Tibial artery (tissue), 4 donors: ENCODE results near the gene TCP11L2.
"Not testable (repeated sequence)": the region's sequence is repeated elsewhere in the genome, so short reads cannot be mapped to it uniquely, and the experiment has no call there.

ENCODE experiments used
- DNase-seq, 2 donors: peaks; one replicate each; pipeline ENCODE4 v3.0.0-alpha.2; 2019
- H3K27ac ChIP-seq, 2 donors: fragments of 200-600 bp; sonication (generic) in 1 of 2; 1 replicate in 1 of 2; 2 replicates in 1 of 2; pipeline ENCODE4 v1.5.1; 2018 to 2019; ENCODE audit warnings: mild to moderate bottlenecking in 1 of 2
- H3K27me3 ChIP-seq, 2 donors: fragments of 200-600 bp; sonication (generic) in 1 of 2; one replicate each; pipeline versions ENCODE4 v1.5.1 to v1.6.0; 2016 to 2019
- H3K36me3 ChIP-seq, 3 donors: fragments of 200-600 bp; sonication (generic) in 2 of 3; one replicate each; pipeline ENCODE4 v1.5.1; 2016 to 2019; ENCODE audit warnings: mild to moderate bottlenecking in 2 of 3
- H3K4me1 ChIP-seq, 4 donors: fragments of 200-600 bp; sonication (generic) in 2 of 4; 1 replicate in 3 of 4; 2 replicates in 1 of 4; pipeline ENCODE4 v1.5.1; 2016 to 2019
- H3K4me3 ChIP-seq, 2 donors: fragments of 200-600 bp; sonication (generic) in 1 of 2; 1 replicate in 1 of 2; 2 replicates in 1 of 2; pipeline ENCODE4 v1.5.1; 2018 to 2019; ENCODE audit warnings: mild to moderate bottlenecking in 2 of 2
- H3K9me3 ChIP-seq, 3 donors: fragments of 200-600 bp; sonication (generic) in 1 of 3; one replicate each; pipeline ENCODE4 v1.5.1; 2016 to 2019
- CTCF ChIP-seq, 2 experiments: fragments of 200-600 bp in 1 of 2; fragments of 450-650 bp in 1 of 2; IDR thresholded peaks; one replicate each; pipeline ENCODE4 v1.5.1; 2017 to 2019; ENCODE audit warnings: antibody characterized with exemption in 2 of 2, mild to moderate bottlenecking in 1 of 2, moderate library complexity in 1 of 2
- intact Hi-C: fragments of 100-400 bp; cut with DNase I; formaldehyde crosslinking; loops from one replicate; pipeline ENCODE4 v1.15.0; 2023; ENCODE audit warnings: low total_unique reads

TCP11L2 gene

DNA sequence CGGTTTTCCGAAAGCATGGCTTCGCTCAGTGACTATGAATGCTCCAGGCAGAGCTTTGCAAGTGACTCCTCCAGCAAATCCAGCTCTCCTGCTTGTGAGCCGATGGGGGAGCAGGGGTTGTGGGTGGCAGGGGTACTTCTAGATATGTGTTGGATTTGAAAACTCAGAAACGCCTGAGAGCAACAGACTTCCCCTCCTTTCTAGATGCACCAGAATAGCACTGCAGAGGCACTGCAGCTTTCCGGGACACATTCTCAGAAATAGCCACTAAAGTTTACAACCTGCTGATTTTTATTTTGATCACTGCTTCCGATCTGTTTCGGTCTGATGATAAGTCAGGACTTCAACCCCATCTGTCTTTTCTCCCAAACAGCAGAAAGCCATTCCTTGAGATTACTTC lies 8.6 kb downstream of the TCP11L2 start:
- no peak for TF ChIP-seq CTCF (IDR thresholded peaks at IDR 0.05)
- no peaks in the 10 kb centered on the region for H3K9me3 ChIP-seq
- DNase-seq, result no peak
- H3K36me3 ChIP-seq, result peaks cover 17 to 35% (median 27%) of the 10 kb centered on the region in 3 donors
- peaks cover 0 to 19% (median 7%) of the 10 kb centered on the region in 4 donors for H3K4me1 ChIP-seq
- intact Hi-C loops, result no loop called here
- H3K27me3 ChIP-seq, result no peaks in the 10 kb centered on the region
- no peak overlapping the region for H3K4me3 ChIP-seq
- no peak overlapping the region for H3K27ac ChIP-seq

- peaks cover 23 to 56% (median 41%) of the 10 kb centered on the region in 3 donors for H3K36me3 ChIP-seq
- H3K4me3 ChIP-seq, intact Hi-C loops, DNase-seq, H3K27me3 ChIP-seq, H3K9me3 ChIP-seq, H3K27ac ChIP-seq: not testable (repeated sequence)
- peaks cover 0 to 12% (median 5%) of the 10 kb centered on the region in 4 donors for H3K4me1 ChIP-seq
Observed at GRCh38 chr12:106313413-106313812, 10.9 kb downstream of the TCP11L2 start.

DNA sequence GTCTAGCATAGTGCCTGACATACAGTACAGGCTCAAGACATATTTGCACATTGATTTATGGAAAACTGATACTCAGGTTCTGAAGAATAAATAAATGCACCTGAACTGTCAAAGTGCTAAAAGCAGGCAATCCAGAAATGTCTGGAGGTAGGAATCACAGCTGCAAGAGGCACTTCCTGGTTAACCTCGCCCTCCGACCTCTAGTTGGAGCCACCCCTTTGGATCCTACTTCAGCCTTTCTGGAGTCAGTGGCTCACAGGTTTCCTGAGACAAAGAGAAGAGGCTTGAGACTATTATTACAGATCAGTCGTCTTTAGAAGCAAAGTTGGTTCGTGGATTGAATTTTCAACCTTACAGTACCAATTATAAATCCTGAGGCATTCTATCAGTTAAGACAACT lies 13.0 kb downstream of the TCP11L2 start:
- H3K9me3 ChIP-seq, result no peaks in the 10 kb centered on the region
- DNase-seq, result no peak
- H3K27me3 ChIP-seq, result no peaks in the 10 kb centered on the region
- no peak overlapping the region for H3K27ac ChIP-seq
- no peak for TF ChIP-seq CTCF (IDR thresholded peaks at IDR 0.05)
- peaks cover 38 to 77% (median 58%) of the 10 kb centered on the region in 3 donors for H3K36me3 ChIP-seq
- H3K4me3 ChIP-seq, result no peak overlapping the region
- intact Hi-C loops, result no loop called here
- H3K4me1 ChIP-seq, result peaks cover 0 to 6% (median 0%) of the 10 kb centered on the region in 4 donors

DNA sequence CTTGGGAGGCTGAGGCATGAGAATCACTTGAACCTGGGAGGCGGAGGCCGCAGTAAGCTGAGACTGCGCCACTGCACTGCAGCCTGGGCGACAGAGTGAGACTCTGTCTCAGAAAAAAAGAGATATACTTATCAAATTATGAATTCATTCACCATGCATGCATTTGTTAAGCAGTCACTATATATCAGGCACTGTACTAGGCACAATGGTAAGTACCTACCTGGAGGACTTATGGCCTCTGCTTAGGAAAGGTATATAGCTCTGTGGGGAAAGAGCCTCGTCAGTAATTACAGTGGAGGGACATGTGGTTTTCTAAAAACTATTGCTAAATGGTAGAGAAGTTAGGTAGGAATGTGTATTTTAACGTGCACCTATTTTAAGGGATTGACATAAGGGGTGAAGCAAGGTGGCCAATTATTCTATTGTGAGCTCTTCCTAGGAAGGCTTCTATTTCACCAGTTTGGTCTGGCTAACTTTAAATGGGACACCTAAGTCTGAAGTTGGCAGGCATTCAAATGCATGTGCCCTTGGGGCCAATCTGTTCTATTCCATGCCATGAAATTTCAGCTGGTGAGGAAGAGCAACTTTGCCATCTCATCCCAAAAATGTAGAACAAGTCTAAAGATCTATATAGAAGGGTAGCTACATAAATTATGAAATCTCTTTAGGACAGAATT lies 15.0 kb downstream of the TCP11L2 start:
- H3K27ac ChIP-seq, result no peak overlapping the region

DNA sequence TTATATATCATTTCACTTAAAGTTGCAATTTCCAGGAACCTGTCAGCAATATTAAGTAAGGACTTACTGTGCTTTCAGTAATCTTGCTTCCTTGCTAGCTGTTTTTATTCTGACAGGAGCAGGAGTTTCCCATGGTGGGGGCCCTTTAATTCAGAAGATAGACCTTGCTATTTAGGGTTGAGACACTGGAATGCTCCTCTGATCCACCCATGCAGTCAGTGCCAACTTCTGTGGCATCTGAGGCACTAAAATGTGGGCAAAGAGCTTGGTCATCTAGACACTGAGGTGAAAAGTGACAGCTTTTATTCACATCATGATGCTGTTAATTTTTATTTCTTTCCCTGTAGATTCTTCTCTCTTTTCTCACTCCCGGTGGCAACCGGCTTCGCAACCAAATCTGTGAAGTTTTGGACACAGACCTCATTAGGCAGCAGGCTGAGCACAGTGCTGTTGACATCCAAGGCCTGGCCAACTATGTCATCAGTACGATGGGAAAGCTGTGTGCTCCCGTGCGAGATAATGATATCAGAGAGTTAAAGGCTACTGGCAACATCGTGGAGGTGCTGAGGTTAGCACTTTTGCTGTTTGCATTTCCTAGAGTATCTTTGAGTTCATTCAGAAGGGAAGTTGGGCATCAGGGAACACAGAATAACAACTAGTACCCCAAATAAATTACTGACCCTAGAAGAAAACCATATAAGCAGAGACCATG lies 18.8 kb downstream of the TCP11L2 start:
- TF ChIP-seq CTCF (IDR thresholded peaks at IDR 0.05), result no peak
- H3K27ac ChIP-seq, result no peak overlapping the region
- no peaks in the 10 kb centered on the region for H3K27me3 ChIP-seq
- no peak for DNase-seq
- intact Hi-C loops, result no loop called here
- no peak overlapping the region for H3K4me3 ChIP-seq
- H3K4me1 ChIP-seq, result peaks cover 0 to 6% (median 0%) of the 10 kb centered on the region in 4 donors
- no peaks in the 10 kb centered on the region for H3K9me3 ChIP-seq
- H3K36me3 ChIP-seq, result peaks cover 60 to 96% (median 76%) of the 10 kb centered on the region in 3 donors

More for the DNA sequence above, 15.0 kb downstream of the TCP11L2 start:
- peaks cover 57 to 87% (median 76%) of the 10 kb centered on the region in 3 donors for H3K36me3 ChIP-seq
- H3K4me1 ChIP-seq, result peaks cover 0 to 6% (median 0%) of the 10 kb centered on the region in 4 donors
- no peak for TF ChIP-seq CTCF (IDR thresholded peaks at IDR 0.05)
- no peak for DNase-seq
- intact Hi-C loops, result no loop called here
- no peak overlapping the region for H3K4me3 ChIP-seq
- no peaks in the 10 kb centered on the region for H3K27me3 ChIP-seq
- H3K9me3 ChIP-seq, result no peaks in the 10 kb centered on the region

- Histone ChIP-seq H3K4me3 (no peak overlapping the region), H3K27me3 (no peaks in the 10 kb centered on the region), H3K9me3 (no peaks in the 10 kb centered on the region), H3K36me3 (peaks cover 58 to 95% (median 64%) of the 10 kb centered on the region in 3 donors), H3K27ac (no peak overlapping the region), H3K4me1 (no peaks in the 10 kb centered on the region)
- no peak for TF ChIP-seq CTCF (IDR thresholded peaks at IDR 0.05)
- no peak for DNase-seq
- intact Hi-C loops, result no loop called here
Observed at GRCh38 chr12:106323537-106323936, 21.0 kb downstream of the TCP11L2 start.
